HepG2 (cell line): ENCODE measurements around the gene EXPH5. TPM values are rescaled to one million over a fixed set of nuclear protein-coding genes. Genes with fewer than 3 reads are reported as not detected.

Experiments used
- ATAC-seq: fragments of 200-7000 bp; cut with Tn5 transposase; 3 replicates; pipeline ENCODE4 v1.9.1; 2020; ENCODE audit warnings: mild to moderate bottlenecking, moderate library complexity
- BruUV-seq: library from RNA; stranded (reverse); fragments of 400-500 nt; replicated peaks from 2 replicates; lab custom pipeline; 2021; lab: Mats Ljungman, UMichigan
- CTCF ChIA-PET: fragments of 300-600 bp; formaldehyde crosslinking; extraction: SDS; loops from one replicate; lab custom pipeline; 2021; ENCODE audit warnings: low total read pairs, inconsistent platforms, low intra/inter-chr PET ratio; lab: Yijun Ruan, JAX
- POLR2A ChIA-PET: fragments of 350-600 bp; sonication (Branson Sonifier 250); formaldehyde crosslinking; loops from one replicate; lab custom pipeline; 2020; ENCODE audit warnings: antibody characterized with exemption, inconsistent platforms; lab: Yijun Ruan, JAX
- DNase-seq: peaks from one replicate; pipeline ENCODE4 v3.0.0-alpha.2; 2015; ENCODE audit warnings: low spot score
- FAIRE-seq: peaks from 3 replicates; lab custom pipeline; 2011; peaks lifted over from hg19 to GRCh38; lab: Jason Lieb, UNC
- H2AFZ ChIP-seq: one replicate; pipeline ENCODE4 v1.6.1; 2011; ENCODE audit warnings: low read length, inconsistent platforms
- H3K27ac ChIP-seq: fragments of 300-600 bp; 3 replicates; pipeline ENCODE4 v1.8.0; 2011; ENCODE audit warnings: mixed run types, mild to moderate bottlenecking, mixed read lengths, low read length, inconsistent platforms; ENCODE audit not compliant: insufficient read depth; ENCODE audit errors: extremely low read length
- H3K27me3 ChIP-seq, 2 experiments: fragments of 200-600 bp in 1 of 2; 2 replicates in 1 of 2; 3 replicates in 1 of 2; pipeline versions ENCODE4 v1.6.0 to v1.8.0; 2011; ENCODE audit warnings: low read length in 2 of 2, mild to moderate bottlenecking in 2 of 2, moderate library complexity in 2 of 2, inconsistent platforms in 1 of 2; ENCODE audit not compliant: insufficient read depth in 2 of 2, control insufficient read depth in 1 of 2
- H3K36me3 ChIP-seq, 2 experiments: fragments of 200-600 bp in 1 of 2; replicated peaks in 1 of 2; 2 replicates in 1 of 2; 3 replicates in 1 of 2; pipeline versions ENCODE4 v1.5.1 to v1.8.0; 2011; ENCODE audit warnings: low read length in 2 of 2, inconsistent platforms in 1 of 2; ENCODE audit not compliant: insufficient read depth in 2 of 2, control insufficient read depth in 1 of 2
- H3K4me1 ChIP-seq: 2 replicates; pipeline ENCODE4 v1.5.1; 2012; ENCODE audit warnings: low read length, inconsistent platforms; ENCODE audit not compliant: insufficient read depth
- H3K4me2 ChIP-seq: 2 replicates; pipeline ENCODE4 v1.6.0; 2011; ENCODE audit warnings: low read depth, low read length, inconsistent platforms
- H3K4me3 ChIP-seq, 3 experiments: fragments of 200-600 bp in 1 of 3; sonication (generic), shearing (Covaris generic) in 1 of 3; replicated peaks in 1 of 3; 2 replicates each; pipeline ENCODE4 v1.5.1; 2011 to 2016; ENCODE audit warnings: low read length in 3 of 3, inconsistent platforms in 2 of 3, low read depth in 2 of 3, mild to moderate bottlenecking in 2 of 3, control low read depth in 1 of 3, mixed read lengths in 1 of 3; ENCODE audit not compliant: insufficient read depth in 1 of 3
- H3K79me2 ChIP-seq: one replicate; pipeline ENCODE4 v1.6.1; 2011; ENCODE audit warnings: low read length, inconsistent platforms; ENCODE audit not compliant: insufficient read depth
- H3K9ac ChIP-seq: 2 replicates; pipeline ENCODE4 v1.6.0; 2011; ENCODE audit warnings: mild to moderate bottlenecking, low read depth, low read length, inconsistent platforms; ENCODE audit not compliant: insufficient read depth
- H3K9me3 ChIP-seq: 2 replicates; pipeline ENCODE4 v1.5.1; 2012; ENCODE audit warnings: mild to moderate bottlenecking, low read length
- H4K20me1 ChIP-seq: 2 replicates; pipeline ENCODE4 v1.6.0; 2011; ENCODE audit warnings: inconsistent platforms, mild to moderate bottlenecking, low read length, moderate library complexity; ENCODE audit not compliant: insufficient read depth
- ATF6 ChIP-seq: sonication (generic); formaldehyde crosslinking; conservative IDR thresholded peaks from 2 replicates; pipeline ENCODE4 v1.4.0; 2020; ENCODE audit warnings: missing genetic modification reagents
- CHD4 ChIP-seq: fragments of 200-600 bp; sonication (generic); IDR thresholded peaks from 2 replicates; pipeline ENCODE4 v1.7.0; 2017; ENCODE audit warnings: mild to moderate bottlenecking, low read length, borderline replicate concordance
- EZH2 ChIP-seq: conservative IDR thresholded peaks from 2 replicates; pipeline ENCODE4 v1.6.1; 2012; ENCODE audit warnings: mild to moderate bottlenecking, low read depth, low read length, moderate library complexity
- FOSL1 ChIP-seq: sonication (generic); formaldehyde crosslinking; IDR thresholded peaks from 2 replicates; pipeline ENCODE4 v1.9.0; 2021; ENCODE audit warnings: missing genetic modification reagents, borderline replicate concordance
- HNRNPH1 ChIP-seq: fragments of 200-400 bp; formaldehyde crosslinking; optimal IDR thresholded peaks from 2 replicates; pipeline ENCODE3; 2017; ENCODE audit warnings: mild to moderate bottlenecking, low read depth, low read length
- LCORL ChIP-seq, 2 experiments: fragments of 450-650 bp in 1 of 2; sonication (generic) in 1 of 2; formaldehyde crosslinking in 1 of 2; IDR thresholded peaks; 2 replicates each; pipeline versions ENCODE4 v1.5.0 to v1.6.1; 2017 to 2020; ENCODE audit warnings: antibody characterized with exemption in 1 of 2, missing genetic modification reagents in 1 of 2
- TBX2 ChIP-seq: sonication (generic); formaldehyde crosslinking; IDR thresholded peaks from 2 replicates; pipeline ENCODE4 v1.5.0; 2020; ENCODE audit warnings: missing genetic modification reagents, mild to moderate bottlenecking, borderline replicate concordance
- U2AF1 ChIP-seq: fragments of 200-400 bp; formaldehyde crosslinking; optimal IDR thresholded peaks from 2 replicates; pipeline ENCODE3; 2017; ENCODE audit warnings: mild to moderate bottlenecking, low read depth, low read length
- ZFAT ChIP-seq: sonication (generic); formaldehyde crosslinking; conservative IDR thresholded peaks from 2 replicates; pipeline ENCODE4 v1.8.1; 2023; ENCODE audit warnings: missing genetic modification reagents, inconsistent platforms
- ZNF12 ChIP-seq: sonication (generic); formaldehyde crosslinking; IDR thresholded peaks from 2 replicates; pipeline ENCODE4 v1.5.0; 2020; ENCODE audit warnings: missing genetic modification reagents
- ZNF160 ChIP-seq: sonication (generic); formaldehyde crosslinking; IDR thresholded peaks from 2 replicates; pipeline ENCODE4 v1.8.0; 2022; ENCODE audit warnings: mild to moderate bottlenecking, inconsistent platforms, missing genetic modification reagents
- ZNF780A ChIP-seq: sonication (generic); formaldehyde crosslinking; IDR thresholded peaks from 2 replicates; pipeline ENCODE4 v1.8.0; 2022; ENCODE audit warnings: mild to moderate bottlenecking, missing genetic modification reagents, moderate library complexity
- ZNF781 ChIP-seq: sonication (generic); formaldehyde crosslinking; IDR thresholded peaks from 2 replicates; pipeline ENCODE4 v1.5.1; 2020; ENCODE audit warnings: borderline replicate concordance, mild to moderate bottlenecking, missing genetic modification reagents; ENCODE audit errors: not compliant biosample characterization
- WGBS: methylation state at CpG from one replicate; pipeline ENCODE4 v1.1.6; 2017; ENCODE audit warnings: low lambda C conversion rate; 5-methylcytosine and 5-hydroxymethylcytosine counted together
- in situ Hi-C: cut with HindIII; loops from 2 replicates; pipeline ENCODE4 v1.10.0; 2017; ENCODE audit warnings: low pct_unique_long_range_greater_than_20kb; ENCODE audit not compliant: extremely low pct_ligation_motif_present
- intact Hi-C: fragments of 100-400 bp; cut with micrococcal nuclease; formaldehyde crosslinking; loops from one replicate; pipeline ENCODE4 v1.10.0; 2022; ENCODE audit not compliant: unreplicated experiment
- polyA plus RNA-seq, 8 experiments: library from polyadenylated mRNA; depleted of rRNA in 3 of 8; stranded (reverse) in 7 of 8; unstranded in 1 of 8; fragments of >200 nt; fragmentation: Illumina TruSeq in 4 of 8; extraction: Trizol in 4 of 8; gene quantifications; 2 replicates each; pipeline versions ENCODE4 v1.2.1 to v1.2.3, GENCODE V29; 2011 to 2016; ENCODE audit warnings: low read depth in 4 of 8, missing spikeins in 1 of 8, mixed read lengths in 1 of 8; ENCODE audit not compliant: insufficient read depth in 1 of 8
- total RNA-seq, 5 experiments: library from RNA; depleted of rRNA; stranded (reverse); fragments of >200 nt; fragmentation: Illumina TruSeq; extraction: Trizol; gene quantifications; 2 replicates each; pipeline ENCODE4 v1.2.3, GENCODE V29; 2016; ENCODE audit warnings: low read depth in 1 of 5

The EXPH5 gene
- total and polyA plus RNA-seq, 2 of the 13 experiments (the other 11 are each of a cell fraction or from before 2014, with no cell fraction given) = under 0.01 to 0.02 TPM

GRCh38 chr11:108628326-108628725, 34.8 kb upstream of the EXPH5 start:
- H3K4me1 ChIP-seq = no peaks in the 10 kb centered on the region
- ATAC-seq (no peak), FAIRE-seq (no peak), DNase-seq (no peak)
- POLR2A ChIA-PET = no interaction called here
- H3K27ac ChIP-seq = no peak overlapping the region
- H3K9ac ChIP-seq = no peak overlapping the region
- no peaks in the 10 kb centered on the region for H3K27me3 ChIP-seq
- H3K4me2 ChIP-seq = no peak overlapping the region
- WGBS = 49% methylated on average over 4 of the region's 10 CpGs
- BruUV-seq = no TSS peak
- H2AFZ ChIP-seq = no peak overlapping the region
- intact Hi-C loops (no loop called here), in situ Hi-C loops (no loop called here)
- no peak overlapping the region for H3K4me3 ChIP-seq
- TF ChIP-seq ZNF160 (CRISPR knock-in tag) = no peak
- TF ChIP-seq ZNF780A (CRISPR knock-in tag) = no peak
- no peak for TF ChIP-seq ZNF12 (CRISPR knock-in tag)
- no peak for TF ChIP-seq LCORL (IDR thresholded peaks at IDR 0.05)
- TF ChIP-seq LCORL (CRISPR knock-in tag; IDR thresholded peaks at IDR 0.05) = no peak
- no peak for TF ChIP-seq U2AF1
- no peak for TF ChIP-seq TBX2 (CRISPR knock-in tag)
- no peak for TF ChIP-seq ATF6 (CRISPR knock-in tag)
- TF ChIP-seq CHD4 = no peak
- TF ChIP-seq ZFAT (CRISPR knock-in tag) = no peak
- no peak for TF ChIP-seq EZH2
- no peak for TF ChIP-seq ZNF781 (CRISPR knock-in tag)
- no peak for TF ChIP-seq HNRNPH1
- TF ChIP-seq FOSL1 (CRISPR knock-in tag) = no peak
- no peaks in the 10 kb centered on the region for H4K20me1 ChIP-seq
- no peaks in the 10 kb centered on the region for H3K9me3 ChIP-seq
- no peaks in the 10 kb centered on the region for H3K79me2 ChIP-seq
- no peaks in the 10 kb centered on the region for H3K36me3 ChIP-seq
- CTCF ChIA-PET = no interaction called here
